K562 (cell line): ENCODE results near the gene ERGIC3. TPM values are rescaled to one million over a fixed set of nuclear protein-coding genes. Genes with fewer than 3 reads are reported as not detected.

Source experiments
- ATAC-seq: fragments of 200-7000 bp; cut with Tn5 transposase; 3 replicates; pipeline ENCODE4 v1.9.1; 2020; ENCODE audit warnings: moderate library complexity
- BruUV-seq: library from RNA; stranded (reverse); fragments of 400-500 nt; replicated peaks from 2 replicates; lab custom pipeline; 2021; lab: Mats Ljungman, UMichigan
- CTCF ChIA-PET: fragments of 300-600 bp; formaldehyde crosslinking; extraction: SDS; loops from one replicate; lab custom pipeline; 2021; ENCODE audit warnings: low intra/inter-chr PET ratio; lab: Yijun Ruan, JAX
- POLR2A ChIA-PET: fragments of 300-600, 350-650 bp; sonication (Branson Sonifier 250); formaldehyde crosslinking; extraction: SDS; loops from one replicate; lab custom pipeline; 2021; ENCODE audit warnings: antibody characterized with exemption, inconsistent platforms; lab: Yijun Ruan, JAX
- DNase-seq, 4 experiments: peaks; one replicate each; pipeline versions ENCODE4 v3.0.0 to v3.0.0-alpha.2; 2011 to 2018; ENCODE audit warnings: low spot score in 3 of 4, mixed read lengths in 3 of 4; ENCODE audit errors: extremely low read depth in 1 of 4
- FAIRE-seq: peaks from 2 replicates; lab custom pipeline; 2011; peaks lifted over from hg19 to GRCh38; lab: Jason Lieb, UNC
- H2AFZ ChIP-seq: 2 replicates; pipeline ENCODE4 v1.6.0; 2011; ENCODE audit warnings: low read depth, low read length, control low read depth, inconsistent platforms
- H3K27ac ChIP-seq: fragments of 200-600 bp; 3 replicates; pipeline ENCODE4 v1.8.0; 2011; ENCODE audit warnings: low read depth, mild to moderate bottlenecking, control low read depth, inconsistent platforms, low read length, moderate library complexity, mixed read lengths; ENCODE audit errors: extremely low read depth
- H3K27me3 ChIP-seq, 2 experiments: fragments of 300-600 bp in 1 of 2; 2 replicates in 1 of 2; 3 replicates in 1 of 2; pipeline versions ENCODE4 v1.6.0 to v1.8.0; 2011; ENCODE audit warnings: inconsistent platforms in 2 of 2, low read length in 2 of 2, mild to moderate bottlenecking in 1 of 2, mixed read lengths in 1 of 2, moderate library complexity in 1 of 2; ENCODE audit not compliant: control insufficient read depth in 2 of 2, insufficient read depth in 2 of 2
- H3K36me3 ChIP-seq: fragments of 300-600 bp; 3 replicates; pipeline ENCODE4 v1.8.0; 2011; ENCODE audit warnings: mild to moderate bottlenecking, low read length, inconsistent platforms; ENCODE audit not compliant: control insufficient read depth, insufficient read depth
- H3K4me1 ChIP-seq, 2 experiments: fragments of 200-600 bp in 1 of 2; replicated peaks in 1 of 2; 2 replicates in 1 of 2; 3 replicates in 1 of 2; pipeline versions ENCODE4 v1.5.1 to v1.8.0; 2011; ENCODE audit warnings: inconsistent platforms in 2 of 2, low read length in 2 of 2, mild to moderate bottlenecking in 1 of 2, mixed read lengths in 1 of 2, moderate library complexity in 1 of 2; ENCODE audit not compliant: control insufficient read depth in 2 of 2, insufficient read depth in 2 of 2
- H3K4me2 ChIP-seq: 2 replicates; pipeline ENCODE4 v1.6.1; 2011; ENCODE audit warnings: low read length, control low read depth, inconsistent platforms, mixed read lengths; ENCODE audit not compliant: insufficient read depth
- H3K4me3 ChIP-seq: fragments of 200-600 bp; sonication (generic), shearing (Covaris generic); 2 replicates; pipeline ENCODE4 v1.5.1; 2016; ENCODE audit warnings: control low read depth, inconsistent platforms
- H3K79me2 ChIP-seq: fragments of 200-600 bp; 3 replicates; pipeline ENCODE4 v1.8.0; 2011; ENCODE audit warnings: low read length, inconsistent platforms; ENCODE audit not compliant: control insufficient read depth, insufficient read depth
- H3K9ac ChIP-seq, 2 experiments: 2 replicates each; pipeline versions ENCODE4 v1.6.0 to v1.6.1; 2011; ENCODE audit warnings: low read depth in 2 of 2, low read length in 2 of 2, control low read depth in 1 of 2, inconsistent platforms in 1 of 2, mild to moderate bottlenecking in 1 of 2, mixed read lengths in 1 of 2; ENCODE audit not compliant: insufficient read depth in 1 of 2
- H3K9me1 ChIP-seq: one replicate; pipeline ENCODE4 v1.6.0; 2011; ENCODE audit warnings: inconsistent platforms, mild to moderate bottlenecking, low read length, moderate library complexity; ENCODE audit not compliant: control insufficient read depth, insufficient read depth
- H3K9me3 ChIP-seq: replicated peaks from 2 replicates; pipeline ENCODE4 v1.5.1; 2011; ENCODE audit warnings: low read depth, low read length, inconsistent platforms; ENCODE audit not compliant: control insufficient read depth, insufficient read depth
- H4K20me1 ChIP-seq: replicated peaks from 2 replicates; pipeline ENCODE4 v1.6.1; 2011; ENCODE audit warnings: low read length, inconsistent platforms, mixed read lengths; ENCODE audit not compliant: control insufficient read depth, insufficient read depth
- MBD2 ChIP-seq: sonication (generic); IDR thresholded peaks from 2 replicates; pipeline ENCODE4 v1.6.1; 2016; ENCODE audit warnings: low read depth, borderline replicate concordance
- MXD1 ChIP-seq: fragments of 250-450 bp; sonication (Bioruptor Pico); IDR thresholded peaks from 2 replicates; pipeline ENCODE4 v1.8.0; 2021; ENCODE audit warnings: borderline replicate concordance, mild to moderate bottlenecking, moderate library complexity; ENCODE audit not compliant: poor library complexity, severe bottlenecking
- PURB ChIP-seq: sonication (generic); formaldehyde crosslinking; IDR thresholded peaks from 2 replicates; pipeline ENCODE4 v1.9.0; 2021; ENCODE audit warnings: low read depth, mild to moderate bottlenecking, missing genetic modification reagents
- ZFP91 ChIP-seq: sonication (generic); formaldehyde crosslinking; IDR thresholded peaks from 2 replicates; pipeline ENCODE4 v1.8.0; 2022; ENCODE audit warnings: mild to moderate bottlenecking, missing genetic modification reagents
- ZNF551 ChIP-seq: fragments of 250-450 bp; sonication (Bioruptor Pico); IDR thresholded peaks from 2 replicates; pipeline ENCODE4 v1.5.0; 2021; ENCODE audit warnings: mild to moderate bottlenecking, moderate library complexity
- WGBS: fragments of 100-300 bp; shearing (Covaris generic); methylation state at CpG from one replicate; pipeline ENCODE4 v1.1.6; 2016; ENCODE audit warnings: low coverage, mixed read lengths; ENCODE audit not compliant: insufficient coverage; ENCODE audit errors: missing lambda C conversion rate; 5-methylcytosine and 5-hydroxymethylcytosine counted together
- in situ Hi-C: fragments of 300-500 bp; cut with MboI; formaldehyde crosslinking; loops from 4 replicates; pipeline ENCODE4 v1.15.0; 2018; ENCODE audit warnings: inconsistent platforms, mixed read lengths
- intact Hi-C: fragments of 100-400 bp; cut with micrococcal nuclease; formaldehyde crosslinking; loops from 2 replicates; pipeline ENCODE4 v1.14.2; 2022
- polyA plus RNA-seq, 8 experiments: library from polyadenylated mRNA; depleted of rRNA in 4 of 8; stranded (reverse) in 5 of 8; unstranded in 3 of 8; fragments of >200 nt; fragmentation: Nextera tagmentation in 2 of 8; fragmentation: Illumina TruSeq in 1 of 8; extraction: Ambion mirVana in 2 of 8; extraction: Trizol in 1 of 8; gene quantifications; 2 replicates each; pipeline versions ENCODE4 v1.2.1 to v1.2.3, GENCODE V29; 2011 to 2014; ENCODE audit warnings: inconsistent platforms in 1 of 8, missing spikeins in 1 of 8
- total RNA-seq, 7 experiments: library from RNA; depleted of rRNA in 6 of 7; stranded (reverse); fragments of >200 nt in 6 of 7; fragmentation: Illumina TruSeq in 2 of 7; extraction: Trizol in 2 of 7; gene quantifications; 2 replicates each; pipeline versions ENCODE4 v1.2.1 to v1.2.3, GENCODE V29; 2011 to 2021; ENCODE audit warnings: low replicate concordance in 1 of 7

ERGIC3 gene
- total and polyA plus RNA-seq, 9 of the 15 experiments (the other 6 are each of a cell fraction or from before 2014, with no cell fraction given) = 121 to 278 (median 184) TPM

GRCh38 chr20:35502352-35502751, 39.5 kb upstream of the ERGIC3 start:
- H3K9ac ChIP-seq = no peak overlapping the region
- H3K9me1 ChIP-seq = no peaks in the 10 kb centered on the region
- no peak for TF ChIP-seq MXD1 (CRISPR knock-in tag)
- no peak for TF ChIP-seq ZNF551 (CRISPR knock-in tag)
- TF ChIP-seq MBD2 = no peak
- TF ChIP-seq PURB (CRISPR knock-in tag) = no peak
- no peak for TF ChIP-seq ZFP91 (CRISPR knock-in tag)
- H3K79me2 ChIP-seq = no peaks in the 10 kb centered on the region
- H3K4me1 ChIP-seq = peaks cover 0 to 4% of the 10 kb centered on the region in 2 experiments; a peak in 1 of 5 replicates
- H3K27ac ChIP-seq = no peak overlapping the region
- ChIA-PET POLR2A (interaction anchor here (0.5 to 2.1 kb wide), 5 partner anchors 8 to 153 kb away, joined by 3 to 14 read pairs (median 3); no protein-coding TSS in a partner anchor), CTCF (no interaction called here)
- H2AFZ ChIP-seq = no peak overlapping the region
- no TSS peak for BruUV-seq
- in situ Hi-C loops = no loop called here
- ATAC-seq (no peak), FAIRE-seq (no peak), DNase-seq (no peak)
- intact Hi-C loops = no loop called here
- H3K9me3 ChIP-seq = no peaks in the 10 kb centered on the region
- H3K36me3 ChIP-seq = peaks cover 78% of the 10 kb centered on the region; the same call in 2 of the 3 replicates
- H3K4me2 ChIP-seq = no peak overlapping the region
- H4K20me1 ChIP-seq = 0 out of 2 replicates have a peak, but pooled peaks cover 8% of the 10 kb centered on the region
- H3K4me3 ChIP-seq = no peak overlapping the region
- WGBS = 68% methylated on average over 8 of the region's 8 CpGs
- no peaks in the 10 kb centered on the region for H3K27me3 ChIP-seq
